ENCODE results near the gene ZNF727.
"Not testable (repeated sequence)": the region's sequence is repeated elsewhere in the genome, so short reads cannot be mapped to it uniquely, and the experiment has no call there.

ZNF727 gene

DNA sequence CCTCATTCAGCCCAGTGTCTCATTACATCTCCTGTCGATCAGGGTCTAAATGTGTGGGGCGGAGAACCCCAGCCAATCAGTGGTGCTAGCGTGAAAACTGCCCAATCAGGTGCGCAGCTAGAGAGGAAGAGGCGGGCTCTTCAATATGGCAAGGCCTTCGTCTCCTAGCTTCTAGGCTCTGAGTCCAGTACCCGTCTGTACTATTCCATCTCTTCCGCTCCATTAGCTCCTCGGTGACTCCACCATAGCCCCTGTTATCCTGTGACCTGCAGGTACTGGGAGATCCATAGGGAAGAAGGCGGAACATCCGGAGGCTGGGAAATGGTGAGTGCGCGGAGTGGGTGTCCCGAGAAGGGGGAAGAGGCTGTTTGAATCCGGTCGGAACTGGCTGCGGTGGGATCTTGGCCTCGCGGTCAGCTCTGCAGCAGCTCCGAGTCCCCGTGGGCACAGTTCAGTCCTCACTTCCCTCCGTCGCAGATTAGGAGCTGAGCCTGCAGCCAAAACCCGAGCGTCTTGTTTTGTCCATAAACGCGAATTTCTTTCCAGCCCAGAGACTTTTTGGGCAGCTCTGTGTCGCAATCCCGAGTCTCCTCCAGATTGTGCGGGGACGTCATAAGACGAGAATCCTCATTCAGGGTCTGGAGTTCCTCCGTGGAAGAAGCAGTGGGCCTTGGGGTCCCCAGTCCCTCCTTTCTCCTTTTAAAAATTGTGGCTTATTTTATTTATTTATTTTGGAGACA is at the start of gene ZNF727:
ZNF727 (plus strand) TSS at position 134 of the 740 bp plus-strand sequence; CDS start at position 322, 188 bp downstream.
- DNase-seq = peak in 1 of 2 experiments; percentile 27

DNA sequence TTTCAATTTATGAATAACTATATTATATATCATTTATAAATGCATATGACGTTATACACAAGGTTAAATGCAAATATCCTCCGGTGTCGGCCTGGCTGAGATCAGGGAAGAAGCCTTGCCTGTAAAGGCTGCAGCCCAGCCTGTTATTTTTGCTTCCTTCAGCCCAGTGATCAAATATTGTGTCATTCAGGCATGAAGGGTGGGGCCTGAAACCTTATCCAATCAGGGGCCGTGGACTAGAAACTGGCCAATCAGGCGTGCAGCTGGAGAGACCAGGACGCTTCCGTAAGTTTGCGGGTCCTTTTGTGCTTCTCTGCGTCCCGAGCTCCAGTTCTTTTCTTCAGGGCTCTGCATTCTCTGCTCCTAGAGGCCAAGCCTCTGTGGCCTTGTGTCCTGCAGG is 46.7 kb upstream of the ZNF727 start, which contains the start of gene ZNF722:
ZNF722 (plus strand) TSS at position 301 of the 400 bp plus-strand sequence. CDS start 113 bp downstream, outside the sequence.
- DNase-seq = no peak

DNA sequence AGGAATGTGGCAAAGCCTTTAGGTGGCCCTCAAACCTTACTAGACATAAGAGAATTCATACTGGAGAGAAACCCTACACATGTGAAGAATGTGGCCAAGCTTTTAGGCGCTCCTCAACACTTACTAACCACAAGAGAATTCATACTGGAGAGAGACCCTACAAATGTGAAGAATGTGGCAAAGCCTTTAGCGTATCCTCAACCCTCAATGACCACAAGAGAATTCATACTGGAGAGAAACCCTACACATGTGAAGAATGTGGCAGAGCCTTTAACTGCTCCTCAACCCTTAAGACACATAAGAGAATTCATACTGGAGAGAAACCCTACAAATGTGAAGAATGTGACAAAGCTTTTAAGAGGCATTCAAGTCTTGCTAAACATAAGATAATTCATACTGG is 29.7 kb upstream of the ZNF727 start:
- DNase-seq = not testable (repeated sequence)

DNA sequence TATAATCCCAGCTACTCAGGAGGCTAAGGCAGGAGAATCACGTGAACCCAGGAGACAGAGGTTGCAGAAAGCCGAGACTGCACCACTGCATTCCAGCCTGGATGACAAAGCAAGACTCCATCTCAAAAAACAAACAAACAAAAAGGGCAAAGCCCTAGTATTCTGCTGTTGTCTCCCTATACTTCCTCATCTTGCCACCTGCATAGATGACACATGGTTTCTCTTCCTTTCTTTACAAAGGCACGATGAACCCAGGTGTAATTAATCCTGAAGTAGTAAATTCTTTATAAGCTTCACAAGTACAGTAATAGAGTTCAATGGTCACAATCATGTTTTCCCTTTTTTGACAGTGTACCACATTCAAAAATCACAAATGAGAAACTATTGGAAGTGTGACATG is 9.8 kb upstream of the ZNF727 start:
- no peak for DNase-seq

DNA sequence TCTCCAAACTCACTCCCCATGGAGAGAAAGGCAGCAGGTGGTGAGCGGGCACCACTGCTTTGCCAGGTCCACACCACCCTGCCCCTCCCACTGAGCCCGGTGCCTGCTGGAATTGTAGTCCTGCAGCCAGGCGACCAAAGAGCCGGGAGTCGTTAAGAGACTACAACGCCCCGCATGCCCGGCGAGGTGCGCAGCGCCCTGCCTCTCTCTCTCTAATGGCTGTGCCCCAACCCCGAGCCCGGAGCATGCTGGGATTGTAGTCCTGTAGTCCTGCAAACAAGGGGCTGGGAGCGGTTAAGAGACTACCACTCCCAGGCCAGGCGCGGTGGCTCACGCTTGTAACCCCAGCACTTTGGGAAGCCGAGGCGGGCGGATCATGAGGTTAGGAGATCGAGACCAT is 8.1 kb upstream of the ZNF727 start:
- peak; percentile 22 to 61 for DNase-seq

DNA sequence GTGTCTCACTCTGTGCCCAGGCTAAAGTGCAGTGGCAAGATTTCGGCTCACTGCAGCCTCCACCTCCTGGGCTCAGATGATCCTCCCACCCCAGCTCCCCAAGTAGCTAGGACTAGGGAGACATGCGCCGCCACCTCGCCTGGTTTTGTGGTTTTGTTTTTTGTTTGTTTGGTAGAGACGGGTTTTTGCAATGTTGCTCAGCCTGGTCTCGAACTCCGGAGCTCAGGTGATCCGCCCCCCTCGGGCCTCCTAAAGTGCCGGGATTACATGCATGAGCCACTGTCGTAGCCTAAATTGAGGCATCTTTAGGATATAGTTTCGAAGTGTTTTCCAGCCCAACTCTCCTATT is 781 bp downstream of the ZNF727 start:
- no peak for DNase-seq

DNA sequence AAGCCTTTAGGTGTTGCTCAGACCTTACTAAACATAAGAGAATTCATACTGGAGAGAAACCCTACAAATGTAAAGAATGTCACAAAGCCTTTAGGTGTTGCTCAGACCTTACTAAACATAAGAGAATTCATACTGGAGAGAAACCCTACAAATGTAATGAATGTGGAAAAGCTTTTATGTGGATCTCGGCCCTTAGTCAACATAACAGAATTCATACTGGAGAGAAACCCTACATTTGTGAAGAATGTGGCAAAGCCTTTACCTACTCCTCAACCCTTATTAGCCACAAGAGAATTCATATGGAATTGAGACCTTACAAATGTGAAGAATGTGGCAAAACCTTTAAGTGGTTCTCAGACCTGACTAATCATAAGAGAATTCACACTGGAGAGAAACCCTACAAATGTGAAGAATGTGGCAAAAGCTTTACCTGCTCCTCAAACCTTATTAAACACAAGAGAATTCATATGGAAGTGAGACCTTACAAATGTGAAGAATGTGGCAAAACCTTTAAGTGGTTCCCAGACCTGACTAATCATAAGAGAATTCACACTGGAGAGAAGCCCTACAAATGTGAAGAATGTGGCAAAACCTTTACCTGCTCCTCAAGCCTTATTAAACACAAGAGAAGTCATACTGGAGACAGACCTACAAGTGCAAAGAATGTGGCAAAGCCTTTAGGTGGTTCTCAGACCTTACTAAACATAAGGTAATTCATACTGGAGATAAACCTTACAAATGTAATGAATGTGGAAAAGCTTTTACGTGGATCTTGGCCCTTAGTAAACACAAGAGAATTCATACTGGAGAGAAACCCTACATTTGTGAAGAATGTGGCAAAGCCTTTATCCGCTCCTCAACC is 32.8 kb downstream of the ZNF727 start:
- not testable (repeated sequence) for DNase-seq

DNA sequence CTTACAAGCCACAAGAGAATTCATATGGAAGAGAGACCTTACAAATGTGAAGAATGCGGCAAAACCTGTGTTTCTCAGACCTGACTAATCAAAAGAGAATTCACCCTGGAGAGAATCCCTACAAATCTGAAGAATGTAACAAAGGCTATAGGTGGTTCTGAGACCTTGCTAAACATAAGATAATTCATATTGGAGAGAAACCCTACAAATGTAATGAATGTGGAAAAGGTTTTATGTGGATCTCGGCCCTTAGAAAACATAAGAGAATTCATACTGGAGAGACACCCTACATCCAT is 33.4 kb downstream of the ZNF727 start:
- no peak for DNase-seq

DNA sequence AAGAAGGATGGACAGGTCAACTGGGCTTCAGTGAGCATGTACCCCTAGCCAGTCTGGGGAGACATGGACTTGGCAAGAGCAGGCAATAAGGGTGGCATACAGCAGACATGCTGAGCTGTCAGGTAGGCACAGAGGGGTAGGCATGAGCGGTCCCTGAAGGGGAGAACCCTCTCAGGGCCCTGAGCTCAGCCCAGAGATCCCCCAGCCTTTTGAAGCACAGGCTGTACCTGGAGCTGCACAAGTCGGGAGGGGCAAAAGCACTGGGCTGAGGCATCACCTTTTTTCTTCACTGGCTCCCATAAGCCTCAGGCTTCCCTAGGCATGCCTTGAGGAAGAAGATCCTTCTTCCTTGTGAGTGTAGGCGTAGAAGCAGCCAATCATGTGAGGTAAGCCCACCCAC is 42.3 kb downstream of the ZNF727 start:
- DNase-seq = no peak

DNA sequence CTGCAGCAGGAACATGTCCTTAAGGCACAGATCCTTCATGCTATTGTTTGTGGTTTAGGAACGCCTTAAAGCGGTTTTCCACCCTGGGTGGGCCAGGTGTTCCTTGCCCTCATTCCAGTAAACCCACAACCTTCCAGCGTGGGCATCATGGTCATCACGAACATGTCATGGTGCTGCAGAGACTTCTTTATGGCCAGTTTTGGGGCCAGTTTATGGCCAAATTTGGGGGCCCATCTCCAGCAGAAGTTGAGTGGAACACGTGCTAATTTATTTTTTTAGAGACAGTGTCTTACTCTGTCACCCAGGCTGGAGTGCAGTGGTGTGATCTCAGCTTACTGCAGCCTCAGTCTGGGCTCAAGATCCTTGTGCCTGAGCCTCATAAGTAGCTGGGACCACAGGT is 43.6 kb downstream of the ZNF727 start:
- not testable (repeated sequence) for DNase-seq

Measured in NCI-H1930 (cell line).